MM.1S (cell line): Measurements from ENCODE around the gene LRRC34.

Source experiments
- DNase-seq: peaks from one replicate; pipeline ENCODE4 v3.0.0-alpha.2; 2015
- H2AFZ ChIP-seq: fragments of 300-600 bp; sonication (generic); 2 replicates; pipeline ENCODE4 v1.6.0; 2016; ENCODE audit warnings: antibody characterized with exemption, low read length
- H3F3A ChIP-seq: fragments of 300-600 bp; sonication (generic); 2 replicates; pipeline ENCODE4 v1.6.1; 2016; ENCODE audit warnings: mild to moderate bottlenecking, antibody characterized with exemption, low read length, moderate library complexity, mixed read lengths; ENCODE audit not compliant: insufficient read depth
- H3K27ac ChIP-seq: fragments of 300-600 bp; sonication (generic); 2 replicates; pipeline ENCODE4 v1.5.1; 2016; ENCODE audit warnings: mild to moderate bottlenecking, low read length
- H3K27me3 ChIP-seq: fragments of 300-600 bp; sonication (generic); replicated peaks from 2 replicates; pipeline ENCODE4 v1.6.0; 2016; ENCODE audit warnings: low read length; ENCODE audit not compliant: insufficient read depth
- H3K36me3 ChIP-seq: fragments of 300-600 bp; sonication (generic); replicated peaks from 2 replicates; pipeline ENCODE4 v1.6.1; 2016; ENCODE audit warnings: mild to moderate bottlenecking, low read length, mixed read lengths; ENCODE audit not compliant: insufficient read depth
- H3K4me1 ChIP-seq: fragments of 300-600 bp; sonication (generic); 2 replicates; pipeline ENCODE4 v1.6.1; 2016; ENCODE audit warnings: low read length, mixed read lengths
- H3K4me2 ChIP-seq: fragments of 300-600 bp; sonication (generic); 2 replicates; pipeline ENCODE4 v1.6.0; 2016; ENCODE audit warnings: low read depth, low read length
- H3K4me3 ChIP-seq: fragments of 300-600 bp; sonication (generic); 2 replicates; pipeline ENCODE4 v1.5.1; 2016; ENCODE audit warnings: low read length, mixed read lengths
- H3K79me2 ChIP-seq: fragments of 300-600 bp; sonication (generic); 2 replicates; pipeline ENCODE4 v1.6.1; 2016; ENCODE audit warnings: mixed run types, low read length, mixed read lengths
- H3K9ac ChIP-seq: fragments of 300-600 bp; sonication (generic); 2 replicates; pipeline ENCODE4 v1.6.1; 2016; ENCODE audit warnings: low read length, mixed read lengths
- H3K9me2 ChIP-seq: fragments of 300-600 bp; sonication (generic); replicated peaks from 2 replicates; pipeline ENCODE4 v1.6.1; 2016; ENCODE audit warnings: mild to moderate bottlenecking, low read length, mixed read lengths; ENCODE audit not compliant: insufficient read depth
- H3K9me3 ChIP-seq: fragments of 300-600 bp; sonication (generic); replicated peaks from 2 replicates; pipeline ENCODE4 v1.6.1; 2016; ENCODE audit warnings: mild to moderate bottlenecking, low read length, mixed read lengths; ENCODE audit not compliant: insufficient read depth
- H4K20me1 ChIP-seq: fragments of 300-600 bp; sonication (generic); 2 replicates; pipeline ENCODE4 v1.6.1; 2016; ENCODE audit warnings: mild to moderate bottlenecking, low read length, moderate library complexity, mixed read lengths; ENCODE audit not compliant: insufficient read depth
- EZH2 ChIP-seq: fragments of 300-600 bp; sonication (generic); optimal IDR thresholded peaks from 2 replicates; pipeline ENCODE3; 2017; ENCODE audit warnings: low read depth, mild to moderate bottlenecking, antibody characterized with exemption, low read length, mixed read lengths
- EZH2phosphoT487 ChIP-seq: fragments of 300-600 bp; sonication (generic); IDR thresholded peaks from 2 replicates; pipeline ENCODE4 v1.6.1; 2018; ENCODE audit warnings: antibody characterized with exemption, low read length
- TF ChIP-seq, protein P1 (sequence below): fragments of 300-600 bp; sonication (generic); IDR thresholded peaks from 2 replicates; pipeline ENCODE4 v1.5.1; 2016; ENCODE audit warnings: antibody characterized with exemption, low read length, mixed read lengths

The LRRC34 gene

DNA sequence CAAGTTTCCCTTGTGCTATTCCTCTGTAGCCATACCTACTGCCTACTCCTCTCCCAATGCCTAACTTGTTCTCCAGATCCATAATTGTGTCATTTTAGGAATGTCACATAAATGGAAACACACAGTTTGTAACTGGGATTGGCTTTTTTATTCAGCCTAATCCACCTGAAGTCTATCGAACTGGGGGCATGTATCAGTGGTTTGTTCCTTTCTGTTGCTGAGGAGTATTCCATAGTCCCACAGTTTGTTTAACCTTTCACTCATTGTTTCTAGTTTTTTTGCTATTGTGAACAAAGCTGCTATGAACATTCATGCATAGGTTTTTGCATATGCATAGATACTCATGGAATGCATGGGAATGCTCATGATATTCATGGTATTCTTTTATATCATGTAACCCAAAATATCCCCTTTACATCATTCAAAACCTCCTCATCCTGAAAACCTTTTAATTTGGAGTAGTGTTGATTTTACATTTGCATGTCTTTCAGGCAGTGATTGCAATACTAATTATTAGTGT, 25.9 kb upstream of the LRRC34 start:
- Histone ChIP-seq H4K20me1 (no peaks in the 10 kb centered on the region), H3F3A (no peaks in the 10 kb centered on the region), H3K9me2 (no peaks in the 10 kb centered on the region), H3K4me2 (no peak overlapping the region), H3K36me3 (no peaks in the 10 kb centered on the region), H2AFZ (no peak overlapping the region), H3K27me3 (no peaks in the 10 kb centered on the region), H3K9ac (no peak overlapping the region), H3K27ac (no peak overlapping the region), H3K4me3 (no peak overlapping the region), H3K79me2 (no peaks in the 10 kb centered on the region), H3K4me1 (0 out of 2 replicates have a peak, but pooled peaks cover 9% of the 10 kb centered on the region), H3K9me3 (no peaks in the 10 kb centered on the region)
- TF ChIP-seq EZH2phosphoT487 = no peak
- no peak for TF ChIP-seq EZH2
- DNase-seq = no peak

DNA sequence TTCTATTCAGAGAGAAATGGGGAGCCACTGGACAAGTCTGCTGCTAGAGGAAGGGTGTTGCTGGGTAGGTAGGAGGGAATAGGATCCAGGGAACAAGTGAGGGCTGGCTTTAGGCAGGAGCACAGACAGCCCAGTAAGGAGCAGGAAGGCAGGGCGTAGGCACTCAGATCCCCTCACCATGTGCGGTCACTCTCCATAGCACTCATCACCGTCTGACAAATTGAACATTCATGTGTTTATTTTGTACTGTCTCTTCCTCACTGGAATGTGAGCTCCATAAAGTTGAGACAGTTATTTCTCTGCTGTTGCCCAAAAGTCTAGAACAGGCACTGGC, 24.2 kb upstream of the LRRC34 start:
- Histone ChIP-seq H3K79me2 (no peaks in the 10 kb centered on the region), H3K9me2 (no peaks in the 10 kb centered on the region), H3K27me3 (no peaks in the 10 kb centered on the region), H3K9me3 (no peaks in the 10 kb centered on the region), H2AFZ (peak overlapping the region; percentile 50; the same call in 1 of the 2 replicates), H3K4me2 (no peak overlapping the region), H3K36me3 (no peaks in the 10 kb centered on the region), H3K27ac (no peak overlapping the region), H3F3A (no peaks in the 10 kb centered on the region), H4K20me1 (no peaks in the 10 kb centered on the region), H3K4me3 (no peak overlapping the region), H3K4me1 (0 out of 2 replicates have a peak, but pooled peaks cover 9% of the 10 kb centered on the region), H3K9ac (no peak overlapping the region)
- no peak for TF ChIP-seq EZH2phosphoT487
- TF ChIP-seq, protein P1, sequence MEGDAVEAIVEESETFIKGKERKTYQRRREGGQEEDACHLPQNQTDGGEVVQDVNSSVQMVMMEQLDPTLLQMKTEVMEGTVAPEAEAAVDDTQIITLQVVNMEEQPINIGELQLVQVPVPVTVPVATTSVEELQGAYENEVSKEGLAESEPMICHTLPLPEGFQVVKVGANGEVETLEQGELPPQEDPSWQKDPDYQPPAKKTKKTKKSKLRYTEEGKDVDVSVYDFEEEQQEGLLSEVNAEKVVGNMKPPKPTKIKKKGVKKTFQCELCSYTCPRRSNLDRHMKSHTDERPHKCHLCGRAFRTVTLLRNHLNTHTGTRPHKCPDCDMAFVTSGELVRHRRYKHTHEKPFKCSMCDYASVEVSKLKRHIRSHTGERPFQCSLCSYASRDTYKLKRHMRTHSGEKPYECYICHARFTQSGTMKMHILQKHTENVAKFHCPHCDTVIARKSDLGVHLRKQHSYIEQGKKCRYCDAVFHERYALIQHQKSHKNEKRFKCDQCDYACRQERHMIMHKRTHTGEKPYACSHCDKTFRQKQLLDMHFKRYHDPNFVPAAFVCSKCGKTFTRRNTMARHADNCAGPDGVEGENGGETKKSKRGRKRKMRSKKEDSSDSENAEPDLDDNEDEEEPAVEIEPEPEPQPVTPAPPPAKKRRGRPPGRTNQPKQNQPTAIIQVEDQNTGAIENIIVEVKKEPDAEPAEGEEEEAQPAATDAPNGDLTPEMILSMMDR = no peak
- no peak for TF ChIP-seq EZH2
- no peak for DNase-seq

DNA sequence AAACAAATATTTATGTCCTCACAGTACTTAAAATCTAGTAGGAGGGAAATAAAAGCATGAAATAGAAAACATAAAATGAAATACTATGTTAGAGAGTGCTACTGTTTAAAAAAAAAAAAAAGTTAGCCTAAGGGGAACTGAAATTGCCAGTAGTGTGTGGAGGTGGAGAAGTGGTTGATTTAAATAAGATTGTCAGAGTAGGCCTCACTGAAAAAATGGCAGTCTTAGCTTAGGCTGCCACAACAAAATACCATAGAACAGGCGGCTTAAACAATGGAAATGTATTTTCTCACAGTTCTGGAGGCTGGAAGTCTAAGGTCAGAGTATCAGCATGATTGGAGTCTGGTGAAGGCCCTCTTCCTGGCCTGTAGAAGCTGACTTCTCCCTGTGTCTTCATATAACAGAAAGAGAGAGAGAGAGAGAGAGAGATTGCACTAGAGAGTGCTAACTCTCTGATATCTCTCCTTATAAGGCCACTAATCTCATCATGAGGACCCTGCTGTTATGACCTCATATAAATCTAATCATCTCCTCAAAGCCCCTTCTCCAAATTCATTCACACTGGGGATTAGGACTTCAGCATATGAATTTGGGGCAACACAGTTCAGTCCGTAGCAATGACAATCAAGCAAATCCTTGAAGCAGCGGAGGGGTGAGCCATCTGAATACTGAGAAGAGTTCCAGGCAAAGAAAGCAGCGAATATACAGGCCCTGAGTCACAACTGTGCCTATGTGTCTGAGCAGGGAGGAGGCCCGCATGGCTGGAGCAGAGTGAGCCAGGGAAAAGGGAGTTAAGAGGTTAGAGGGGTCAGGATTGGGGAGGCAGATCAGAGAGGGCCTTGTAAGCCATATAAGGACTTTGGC, 23.6 kb upstream of the LRRC34 start:
- H4K20me1 ChIP-seq = no peaks in the 10 kb centered on the region
- H3K4me2 ChIP-seq = no peak overlapping the region
- no peaks in the 10 kb centered on the region for H3K36me3 ChIP-seq
- H3K4me3 ChIP-seq = no peak overlapping the region
- no peaks in the 10 kb centered on the region for H3K9me2 ChIP-seq
- H3F3A ChIP-seq = no peaks in the 10 kb centered on the region
- H3K27me3 ChIP-seq = no peaks in the 10 kb centered on the region
- no peak overlapping the region for H3K27ac ChIP-seq
- TF ChIP-seq, protein P1 = no peak
- no peak for TF ChIP-seq EZH2
- TF ChIP-seq EZH2phosphoT487 = no peak
- H3K79me2 ChIP-seq = no peaks in the 10 kb centered on the region
- H2AFZ ChIP-seq = peak overlapping the region; percentile 50; the same call in 1 of the 2 replicates
- no peaks in the 10 kb centered on the region for H3K9me3 ChIP-seq
- no peak overlapping the region for H3K9ac ChIP-seq
- 0 out of 2 replicates have a peak, but pooled peaks cover 9% of the 10 kb centered on the region for H3K4me1 ChIP-seq
- no peak for DNase-seq

DNA sequence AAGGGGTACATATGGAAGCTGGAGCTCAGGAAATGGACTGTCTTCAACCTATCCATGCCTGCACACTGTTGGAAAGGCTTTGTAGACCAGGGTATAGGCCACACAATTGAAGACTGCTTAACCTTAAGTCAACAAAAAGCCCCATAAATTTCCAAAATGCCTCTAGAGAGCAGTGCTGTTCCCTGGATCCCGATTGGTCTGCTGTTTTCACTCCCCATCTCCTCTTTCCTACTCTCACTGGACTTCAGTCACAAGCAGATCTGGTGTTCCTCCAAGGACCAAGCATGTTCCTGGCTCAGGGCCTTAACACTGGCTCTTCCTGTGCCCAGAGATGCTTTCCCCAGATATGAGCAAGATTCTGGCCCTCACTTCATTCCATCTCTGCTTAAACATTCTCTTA, 22.8 kb upstream of the LRRC34 start:
- H3K4me1 ChIP-seq = 0 out of 2 replicates have a peak, but pooled peaks cover 9% of the 10 kb centered on the region
- no peak overlapping the region for H3K9ac ChIP-seq
- no peak overlapping the region for H3K4me2 ChIP-seq
- H3K4me3 ChIP-seq = no peak overlapping the region
- TF ChIP-seq, protein P1 = no peak
- TF ChIP-seq EZH2 = no peak
- TF ChIP-seq EZH2phosphoT487 = no peak
- no peaks in the 10 kb centered on the region for H3F3A ChIP-seq
- H4K20me1 ChIP-seq = no peaks in the 10 kb centered on the region
- no peaks in the 10 kb centered on the region for H3K9me3 ChIP-seq
- no peaks in the 10 kb centered on the region for H3K36me3 ChIP-seq
- H3K27me3 ChIP-seq = no peaks in the 10 kb centered on the region
- no peaks in the 10 kb centered on the region for H3K9me2 ChIP-seq
- no peak for DNase-seq
- H3K27ac ChIP-seq = no peak overlapping the region
- H3K79me2 ChIP-seq = no peaks in the 10 kb centered on the region
- no peak overlapping the region for H2AFZ ChIP-seq
